ENCODE measurements around the gene TJAP1. TPM values are rescaled to one million over a fixed set of nuclear protein-coding genes. Genes with fewer than 3 reads are reported as not detected.

TJAP1 gene
- polyA plus RNA-seq, 2 of the 4 experiments (the other 2 are of a cell fraction) = 13.1 to 15.7 TPM

GRCh38 chr6:43467752-43468151 is 9.6 kb upstream of the TJAP1 start:
- WGBS (ENCODE audit: missing lambda C conversion rate) = 50% methylated on average over 4 of the region's 4 CpGs
- ChIA-PET POLR2A (no interaction called here), CTCF (interaction anchor here (0.9 to 1.2 kb wide), 3 partner anchors 9 to 40 kb away, joined by 3 read pairs; no protein-coding TSS in a partner anchor)
- H3K4me3 ChIP-seq = no peak overlapping the region
- ATAC-seq = no peak; a peak in 1 of 6 replicates
- DNase-seq (ENCODE audit: low read depth in 1 of 2, low spot score in 1 of 2) = no peak
- no peak for FAIRE-seq
- H3K9me3 ChIP-seq = no peaks in the 10 kb centered on the region
- no peak overlapping the region for H3K27ac ChIP-seq
- no peak overlapping the region for H3K4me2 ChIP-seq
- TF ChIP-seq MAFK (IDR thresholded peaks at IDR 0.05; ENCODE audit: partially characterized antibody) = no peak
- no peak for TF ChIP-seq POLR2A (IDR thresholded peaks at IDR 0.05; ENCODE audit: low read length)
- no peak for TF ChIP-seq HDAC2 (IDR thresholded peaks at IDR 0.05)
- H3K4me1 ChIP-seq = no peaks in the 10 kb centered on the region

GRCh38 chr6:43468240-43468639 is 9.1 kb upstream of the TJAP1 start:
- CTCF ChIA-PET = interaction anchor here (1.1 kb wide), 1 partner anchor 9 kb away, joined by 3 read pairs; no protein-coding TSS in a partner anchor
- H3K4me2 ChIP-seq = no peak overlapping the region
- H3K4me1 ChIP-seq = no peaks in the 10 kb centered on the region
- no peak for DNase-seq (ENCODE audit: low read depth in 1 of 2, low spot score in 1 of 2)
- WGBS (ENCODE audit: missing lambda C conversion rate) = 39% methylated on average over 4 of the region's 4 CpGs
- no peak for TF ChIP-seq POLR2AphosphoS2 (conservative IDR thresholded peaks at IDR 0.05; ENCODE audit: low read length)
- no peak for TF ChIP-seq BHLHE40 (IDR thresholded peaks at IDR 0.05; ENCODE audit: low read depth, low read length)
- POLR2A ChIA-PET = no interaction called here
- H3K27ac ChIP-seq = no peak overlapping the region
- no peak for FAIRE-seq
- H3K9me3 ChIP-seq = no peaks in the 10 kb centered on the region
- no peak overlapping the region for H3K4me3 ChIP-seq
- 0 out of 6 replicates have a peak, but pooled peaks of 1 of the 2 experiments have one; percentile 42 for ATAC-seq

- Histone ChIP-seq H3K9me3 (no peaks in the 10 kb centered on the region), H3K4me2 (no peak overlapping the region), H3K4me1 (no peaks in the 10 kb centered on the region), H3K4me3 (no peak overlapping the region), H3K27ac (no peak overlapping the region)
- FAIRE-seq = no peak
- POLR2A ChIA-PET = no interaction called here
- DNase-seq (ENCODE audit: low read depth in 1 of 2, low spot score in 1 of 2) = no peak
- CTCF ChIA-PET = no interaction called here
- ATAC-seq = peak in 1 of 2 experiments; percentile 31; a peak in 1 of 6 replicates
- 66% methylated on average over 13 of the region's 13 CpGs for WGBS (ENCODE audit: missing lambda C conversion rate)
- TF ChIP-seq MYC (IDR thresholded peaks at IDR 0.05; ENCODE audit: borderline replicate concordance, low read length) = no peak
- no peak for TF ChIP-seq CBX2 (IDR thresholded peaks at IDR 0.05; ENCODE audit: borderline replicate concordance, low read depth)
- TF ChIP-seq RFX5 (IDR thresholded peaks at IDR 0.05) = no peak
- no peak for TF ChIP-seq GATA3 (IDR thresholded peaks at IDR 0.05; ENCODE audit: borderline replicate concordance)
Observed at GRCh38 chr6:43468748-43469681, 8.4 kb upstream of the TJAP1 start.

GRCh38 chr6:43469947-43470346 is 7.4 kb upstream of the TJAP1 start:
- 92% methylated on average over 7 of the region's 7 CpGs for WGBS (ENCODE audit: missing lambda C conversion rate)
- Histone ChIP-seq H3K9me3 (no peaks in the 10 kb centered on the region), H3K4me3 (no peak overlapping the region), H3K4me1 (no peaks in the 10 kb centered on the region), H3K27ac (no peak overlapping the region), H3K4me2 (no peak overlapping the region)
- FAIRE-seq (no peak), ATAC-seq (no peak), DNase-seq (ENCODE audit: low read depth in 1 of 2, low spot score in 1 of 2) (no peak)
- ChIA-PET CTCF (interaction anchor here (2.8 kb wide), 1 partner anchor 37 kb away, joined by 10 read pairs; no protein-coding TSS in a partner anchor), POLR2A (no interaction called here)
- TF ChIP-seq JUN (IDR thresholded peaks at IDR 0.05) = no peak
- no peak for TF ChIP-seq RCOR1 (IDR thresholded peaks at IDR 0.05; ENCODE audit: low read depth, low read length)
- no peak for TF ChIP-seq FOSB (CRISPR knock-in tag; IDR thresholded peaks at IDR 0.05)
- TF ChIP-seq POLR2AphosphoS2 (conservative IDR thresholded peaks at IDR 0.05; ENCODE audit: low read length) = no peak
- TF ChIP-seq NR3C1 (IDR thresholded peaks at IDR 0.05) = no peak
- no peak for TF ChIP-seq ESRRA (IDR thresholded peaks at IDR 0.05; ENCODE audit: borderline replicate concordance, low read length)
- TF ChIP-seq FOXS1 (CRISPR knock-in tag; IDR thresholded peaks at IDR 0.05) = no peak
- no peak for TF ChIP-seq EHF (CRISPR knock-in tag; IDR thresholded peaks at IDR 0.05)
- no peak for TF ChIP-seq RARB (CRISPR knock-in tag; IDR thresholded peaks at IDR 0.05)

- H3K4me2 ChIP-seq = no peak overlapping the region
- H3K4me1 ChIP-seq = no peaks in the 10 kb centered on the region
- ATAC-seq (no peak), DNase-seq (ENCODE audit: low read depth in 1 of 2, low spot score in 1 of 2) (no peak), FAIRE-seq (no peak)
- no peaks in the 10 kb centered on the region for H3K9me3 ChIP-seq
- WGBS (ENCODE audit: missing lambda C conversion rate) = 27% methylated on average over 1 of the region's 1 CpG
- CTCF ChIA-PET = interaction anchor here (0.7 to 2.8 kb wide), 5 partner anchors 11 to 35 kb away, joined by 3 to 10 read pairs (median 4); no protein-coding TSS in a partner anchor
- H3K27ac ChIP-seq = no peak overlapping the region
- POLR2A ChIA-PET = interaction anchor here (0.6 kb wide), 1 partner anchor 16 kb away, joined by 3 read pairs; the partner anchor contains the start of gene DLK2
- no peak for TF ChIP-seq ZFP36 (IDR thresholded peaks at IDR 0.05; ENCODE audit: borderline replicate concordance, partially characterized antibody)
- no peak for TF ChIP-seq NR3C1 (IDR thresholded peaks at IDR 0.05)
- TF ChIP-seq POLR2A (IDR thresholded peaks at IDR 0.05; ENCODE audit: low read length) = no peak
- no peak for TF ChIP-seq GATA3 (IDR thresholded peaks at IDR 0.05; ENCODE audit: borderline replicate concordance)
- TF ChIP-seq ZC3H11A (IDR thresholded peaks at IDR 0.05) = no peak
- no peak for TF ChIP-seq FOSB (CRISPR knock-in tag; IDR thresholded peaks at IDR 0.05)
- TF ChIP-seq NPAS2 (CRISPR knock-in tag; IDR thresholded peaks at IDR 0.05; ENCODE audit: borderline replicate concordance) = no peak
- no peak for TF ChIP-seq NFE2L2 (conservative IDR thresholded peaks at IDR 0.05; ENCODE audit: low read length)
- TF ChIP-seq CBX8 (IDR thresholded peaks at IDR 0.05) = no peak
- no peak overlapping the region for H3K4me3 ChIP-seq
Observed at GRCh38 chr6:43471399-43471798, 6.0 kb upstream of the TJAP1 start.

Measured in A549 (cell line).